ENCODE measurements around the gene NELL2.

The NELL2 gene

GRCh38 chr12:44649693-44650092 is 226.4 kb downstream of the NELL2 start:
- Histone ChIP-seq H3K27me3 (ENCODE audit: control insufficient read depth, low read length) (0 out of 2 replicates have a peak, but pooled peaks cover 3% of the 10 kb centered on the region), H3K4me2 (ENCODE audit: low read length) (no peak overlapping the region), H3K4me3 (ENCODE audit: low read length) (no peak overlapping the region), H3K27ac (ENCODE audit: low read depth, low read length) (no peak overlapping the region), H3K9me3 (ENCODE audit: control insufficient read depth, insufficient read depth, low read length) (no peaks in the 10 kb centered on the region), H3F3A (ENCODE audit: control insufficient read depth, insufficient read depth) (no peaks in the 10 kb centered on the region), H3K9me2 (replicated peaks; ENCODE audit: control insufficient read depth, low read length) (no peaks in the 10 kb centered on the region), H3K4me1 (ENCODE audit: control insufficient read depth, low read length) (peaks cover 6% of the 10 kb centered on the region), H3K79me2 (ENCODE audit: control insufficient read depth, low read length) (no peaks in the 10 kb centered on the region), H4K20me1 (ENCODE audit: control insufficient read depth, insufficient read depth, low read depth, low read length) (no peaks in the 10 kb centered on the region; the same call in 1 of the 2 replicates), H3K36me3 (ENCODE audit: control insufficient read depth, low read length) (no peaks in the 10 kb centered on the region)
- TF ChIP-seq CTCF (IDR thresholded peaks at IDR 0.05; ENCODE audit: low read depth, low read length, poor library complexity, severe bottlenecking) (no peak), EZH2phosphoT487 (IDR thresholded peaks at IDR 0.05; ENCODE audit: borderline replicate concordance, low read length) (no peak)

- Histone ChIP-seq H3K79me2 (ENCODE audit: control insufficient read depth, low read length) (no peaks in the 10 kb centered on the region), H3K27ac (ENCODE audit: low read depth, low read length) (no peak overlapping the region), H3K4me2 (ENCODE audit: low read length) (no peak overlapping the region)
Observed at GRCh38 chr12:44647917-44648690, 228.0 kb downstream of the NELL2 start.

GRCh38 chr12:44640427-44641190 is 235.5 kb downstream of the NELL2 start:
- Histone ChIP-seq H3F3A (ENCODE audit: control insufficient read depth, insufficient read depth) (no peaks in the 10 kb centered on the region), H3K4me3 (ENCODE audit: low read length) (no peak overlapping the region), H3K27me3 (ENCODE audit: control insufficient read depth, low read length) (no peaks in the 10 kb centered on the region), H3K4me1 (ENCODE audit: control insufficient read depth, low read length) (no peaks in the 10 kb centered on the region), H3K9me2 (replicated peaks; ENCODE audit: control insufficient read depth, low read length) (no peaks in the 10 kb centered on the region), H3K9me3 (ENCODE audit: control insufficient read depth, insufficient read depth, low read length) (no peaks in the 10 kb centered on the region), H3K36me3 (ENCODE audit: control insufficient read depth, low read length) (no peaks in the 10 kb centered on the region), H3K4me2 (ENCODE audit: low read length) (no peak overlapping the region), H3K79me2 (ENCODE audit: control insufficient read depth, low read length) (no peaks in the 10 kb centered on the region), H4K20me1 (ENCODE audit: control insufficient read depth, insufficient read depth, low read depth, low read length) (no peaks in the 10 kb centered on the region; the same call in 1 of the 2 replicates), H3K27ac (ENCODE audit: low read depth, low read length) (no peak overlapping the region)
- no peak for TF ChIP-seq CTCF (IDR thresholded peaks at IDR 0.05; ENCODE audit: low read depth, low read length, poor library complexity, severe bottlenecking)

More at GRCh38 chr12:44647917-44648690, 228.0 kb downstream of the NELL2 start:
- Histone ChIP-seq H3K9me3 (ENCODE audit: control insufficient read depth, insufficient read depth, low read length) (no peaks in the 10 kb centered on the region), H3K4me1 (ENCODE audit: control insufficient read depth, low read length) (no peaks in the 10 kb centered on the region), H3K27me3 (ENCODE audit: control insufficient read depth, low read length) (0 out of 2 replicates have a peak, but pooled peaks cover 3% of the 10 kb centered on the region), H4K20me1 (ENCODE audit: control insufficient read depth, insufficient read depth, low read depth, low read length) (no peaks in the 10 kb centered on the region; the same call in 1 of the 2 replicates), H3K9me2 (replicated peaks; ENCODE audit: control insufficient read depth, low read length) (no peaks in the 10 kb centered on the region), H3K4me3 (ENCODE audit: low read length) (no peak overlapping the region), H3F3A (ENCODE audit: control insufficient read depth, insufficient read depth) (no peaks in the 10 kb centered on the region), H3K36me3 (ENCODE audit: control insufficient read depth, low read length) (no peaks in the 10 kb centered on the region)
- TF ChIP-seq CTCF (IDR thresholded peaks at IDR 0.05; ENCODE audit: low read depth, low read length, poor library complexity, severe bottlenecking) (no peak), EZH2phosphoT487 (IDR thresholded peaks at IDR 0.05; ENCODE audit: borderline replicate concordance, low read length) (no peak)

All from DOHH2 (cell line).